PC-3 (cell line): ENCODE data around the gene HDHD3. TPM values are rescaled to one million over a fixed set of nuclear protein-coding genes. Genes with fewer than 3 reads are reported as not detected.

ENCODE experiments used
- ATAC-seq: fragments of 200-7000 bp; cut with Tn5 transposase; 2 replicates; pipeline ENCODE4 v1.9.1; 2020; ENCODE audit warnings: mild to moderate bottlenecking, moderate library complexity
- BruUV-seq: library from RNA; stranded (reverse); fragments of 400-500 nt; replicated peaks from 2 replicates; lab custom pipeline; 2021; lab: Mats Ljungman, UMichigan
- CTCF ChIA-PET: fragments of 300-600 bp; sonication (Branson Sonifier 250); formaldehyde crosslinking; loops from one replicate; lab custom pipeline; 2022; ENCODE audit warnings: antibody characterized with exemption; lab: Charles Lee
- POLR2A ChIA-PET: fragments of 300-600 bp; sonication (Branson Sonifier 250); formaldehyde crosslinking; loops from one replicate; lab custom pipeline; 2022; ENCODE audit warnings: antibody characterized with exemption; ENCODE audit not compliant: unreplicated experiment; lab: Charles Lee
- DNase-seq: peaks from one replicate; pipeline ENCODE4 v3.0.0-alpha.2; 2015
- H2AFZ ChIP-seq: fragments of 300-600 bp; sonication (generic); 2 replicates; pipeline ENCODE4 v1.6.0; 2016; ENCODE audit warnings: antibody characterized with exemption, low read length
- H3F3A ChIP-seq: fragments of 300-600 bp; sonication (generic); one replicate; pipeline ENCODE4 v1.6.0; 2017; ENCODE audit warnings: antibody characterized with exemption, low read length, control low read depth, mild to moderate bottlenecking; ENCODE audit not compliant: unreplicated experiment
- H3K27ac ChIP-seq: fragments of 300-600 bp; sonication (generic); 2 replicates; pipeline ENCODE4 v1.5.1; 2016; ENCODE audit warnings: mild to moderate bottlenecking, low read length
- H3K27me3 ChIP-seq: fragments of 300-600 bp; sonication (generic); 2 replicates; pipeline ENCODE4 v1.6.1; 2016; ENCODE audit warnings: low read length, mixed read lengths
- H3K36me3 ChIP-seq: fragments of 300-600 bp; sonication (generic); 2 replicates; pipeline ENCODE4 v1.6.1; 2016; ENCODE audit warnings: low read depth, mixed run types, low read length, mixed read lengths
- H3K4me1 ChIP-seq: fragments of 300-600 bp; sonication (generic); 2 replicates; pipeline ENCODE4 v1.5.1; 2016; ENCODE audit warnings: low read length; ENCODE audit not compliant: insufficient read depth
- H3K4me2 ChIP-seq: fragments of 300-600 bp; sonication (generic); 2 replicates; pipeline ENCODE4 v1.6.0; 2016; ENCODE audit warnings: low read length
- H3K4me3 ChIP-seq: fragments of 300-600 bp; sonication (generic); 2 replicates; pipeline ENCODE4 v1.5.1; 2016; ENCODE audit warnings: mild to moderate bottlenecking, low read length, mixed read lengths
- H3K79me2 ChIP-seq: fragments of 300-600 bp; sonication (generic); 2 replicates; pipeline ENCODE4 v1.6.1; 2017; ENCODE audit warnings: low read length, mixed read lengths
- H3K9ac ChIP-seq: fragments of 300-600 bp; sonication (generic); 2 replicates; pipeline ENCODE4 v1.6.0; 2016; ENCODE audit warnings: mild to moderate bottlenecking, low read length
- H3K9me2 ChIP-seq: fragments of 300-600 bp; sonication (generic); replicated peaks from 2 replicates; pipeline ENCODE4 v1.6.1; 2016; ENCODE audit warnings: mixed run types, low read length, mixed read lengths
- H3K9me3 ChIP-seq: fragments of 300-600 bp; sonication (generic); 2 replicates; pipeline ENCODE4 v1.6.1; 2016; ENCODE audit warnings: low read length, mixed read lengths
- H4K20me1 ChIP-seq: fragments of 300-600 bp; sonication (generic); 2 replicates; pipeline ENCODE4 v1.6.1; 2016; ENCODE audit warnings: low read length, mixed read lengths
- EZH2 ChIP-seq: fragments of 300-600 bp; sonication (generic); IDR thresholded peaks from one replicate; pipeline ENCODE4 v1.6.1; 2017; ENCODE audit warnings: antibody characterized with exemption, mild to moderate bottlenecking, low read length; ENCODE audit not compliant: unreplicated experiment
- EZH2phosphoT487 ChIP-seq: fragments of 300-600 bp; sonication (generic); IDR thresholded peaks from 2 replicates; pipeline ENCODE4 v1.6.1; 2018; ENCODE audit warnings: mild to moderate bottlenecking, antibody characterized with exemption, low read length, borderline replicate concordance
- intact Hi-C: fragments of 100-400 bp; cut with micrococcal nuclease; formaldehyde crosslinking; loops from 2 replicates; pipeline ENCODE4 v1.9.0; 2023
- total RNA-seq: library from RNA; depleted of rRNA; stranded (reverse); fragments of >200 nt; gene quantifications from 2 replicates; pipeline ENCODE4 v1.2.3, GENCODE V29; 2014
- TF ChIP-seq, protein P1 (sequence below): fragments of 300-600 bp; sonication (generic); conservative IDR thresholded peaks from 2 replicates; pipeline ENCODE4 v1.5.1; 2017; ENCODE audit warnings: antibody characterized with exemption, low read depth, mild to moderate bottlenecking, low read length

The HDHD3 gene
- total RNA-seq, 1 experiment from 2014 or later, result 17.8 TPM

DNA sequence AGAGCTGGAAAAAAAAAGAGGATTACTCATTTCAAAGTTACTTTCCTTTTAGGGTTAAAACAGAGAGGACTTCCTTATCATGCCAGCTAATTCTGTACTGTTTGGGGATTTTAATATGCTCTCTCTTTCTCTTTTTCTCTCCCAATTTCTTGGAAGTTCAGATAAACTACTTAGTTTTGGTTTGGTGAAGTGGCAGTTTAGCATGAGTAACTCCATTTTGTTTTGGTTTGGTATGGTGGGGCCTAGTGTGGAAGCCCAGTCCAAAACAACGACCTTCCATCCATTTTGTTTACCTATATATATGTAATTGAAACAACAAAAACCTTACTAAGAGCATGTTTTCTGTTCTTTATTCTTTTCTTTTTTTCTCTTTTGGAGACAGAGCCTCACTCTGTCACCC, 31.1 kb downstream of the HDHD3 start:
- H3K79me2 ChIP-seq, result peaks cover 10% of the 10 kb centered on the region
- H3K9me3 ChIP-seq, result no peaks in the 10 kb centered on the region
- peaks cover 29% of the 10 kb centered on the region for H3K4me1 ChIP-seq
- no peaks in the 10 kb centered on the region for H3F3A ChIP-seq
- H3K27ac ChIP-seq, result no peak overlapping the region
- TF ChIP-seq EZH2 (no peak), EZH2phosphoT487 (no peak)
- TF ChIP-seq, protein P1, sequence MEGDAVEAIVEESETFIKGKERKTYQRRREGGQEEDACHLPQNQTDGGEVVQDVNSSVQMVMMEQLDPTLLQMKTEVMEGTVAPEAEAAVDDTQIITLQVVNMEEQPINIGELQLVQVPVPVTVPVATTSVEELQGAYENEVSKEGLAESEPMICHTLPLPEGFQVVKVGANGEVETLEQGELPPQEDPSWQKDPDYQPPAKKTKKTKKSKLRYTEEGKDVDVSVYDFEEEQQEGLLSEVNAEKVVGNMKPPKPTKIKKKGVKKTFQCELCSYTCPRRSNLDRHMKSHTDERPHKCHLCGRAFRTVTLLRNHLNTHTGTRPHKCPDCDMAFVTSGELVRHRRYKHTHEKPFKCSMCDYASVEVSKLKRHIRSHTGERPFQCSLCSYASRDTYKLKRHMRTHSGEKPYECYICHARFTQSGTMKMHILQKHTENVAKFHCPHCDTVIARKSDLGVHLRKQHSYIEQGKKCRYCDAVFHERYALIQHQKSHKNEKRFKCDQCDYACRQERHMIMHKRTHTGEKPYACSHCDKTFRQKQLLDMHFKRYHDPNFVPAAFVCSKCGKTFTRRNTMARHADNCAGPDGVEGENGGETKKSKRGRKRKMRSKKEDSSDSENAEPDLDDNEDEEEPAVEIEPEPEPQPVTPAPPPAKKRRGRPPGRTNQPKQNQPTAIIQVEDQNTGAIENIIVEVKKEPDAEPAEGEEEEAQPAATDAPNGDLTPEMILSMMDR, result no peak
- no peaks in the 10 kb centered on the region for H3K9me2 ChIP-seq
- BruUV-seq, result no TSS peak
- ChIA-PET POLR2A (no interaction called here), CTCF (no interaction called here)
- no peak for ATAC-seq
- intact Hi-C loops, result no loop called here
- no peak overlapping the region for H3K9ac ChIP-seq
- no peak for DNase-seq
- H3K27me3 ChIP-seq, result no peaks in the 10 kb centered on the region
- H3K36me3 ChIP-seq, result no peaks in the 10 kb centered on the region
- no peak overlapping the region for H3K4me2 ChIP-seq
- H2AFZ ChIP-seq, result no peak overlapping the region
- H4K20me1 ChIP-seq, result no peaks in the 10 kb centered on the region
- no peak overlapping the region for H3K4me3 ChIP-seq

DNA sequence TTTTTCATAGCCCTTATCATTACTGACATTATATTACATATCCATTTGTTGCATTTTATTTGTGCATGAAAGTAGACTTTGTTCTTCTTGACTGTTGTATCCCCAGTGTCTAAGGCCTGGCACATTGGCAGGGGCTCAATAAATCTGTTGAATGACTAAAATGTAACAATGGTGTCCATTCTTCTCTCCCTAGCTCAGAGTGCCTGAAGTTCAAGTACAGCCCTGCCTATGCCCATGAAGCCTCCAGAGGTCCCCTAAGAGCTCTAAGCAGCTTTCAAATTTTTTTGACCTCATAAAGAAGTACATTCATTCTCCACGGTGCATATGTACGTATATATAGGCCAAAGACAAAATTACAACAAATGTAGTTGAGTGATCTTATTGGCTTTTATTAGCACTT, 31.6 kb downstream of the HDHD3 start:
- H3K4me1 ChIP-seq, result peaks cover 27% of the 10 kb centered on the region

DNA sequence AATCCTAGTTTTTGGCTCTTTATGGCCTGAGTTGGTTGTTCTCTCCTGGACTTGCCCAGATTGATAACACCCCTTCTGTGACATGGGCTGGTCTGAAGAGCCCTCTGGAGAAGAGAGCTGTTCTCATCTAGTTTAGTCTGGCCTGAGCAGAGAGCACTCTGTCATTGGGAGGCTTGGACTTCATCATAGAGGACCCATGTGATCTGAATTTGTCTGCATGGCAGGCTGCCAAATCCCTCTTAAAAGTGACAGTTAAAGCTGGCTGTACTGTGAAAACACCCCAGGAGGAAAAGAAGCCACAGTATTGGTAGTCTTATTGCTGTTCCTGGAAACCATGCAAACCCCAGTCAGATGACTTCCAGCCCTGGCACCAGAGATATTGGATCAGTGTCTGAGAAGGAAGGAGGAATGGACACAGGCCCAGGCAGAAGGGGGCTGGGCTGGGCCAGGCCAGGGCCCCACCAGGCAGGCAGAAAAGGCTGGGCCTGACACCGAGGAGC, 33.0 kb downstream of the HDHD3 start:
- BruUV-seq, result no TSS peak
- Histone ChIP-seq H3F3A (no peaks in the 10 kb centered on the region), H3K27me3 (no peaks in the 10 kb centered on the region), H2AFZ (no peak overlapping the region), H3K9me2 (no peaks in the 10 kb centered on the region), H3K4me3 (no peak overlapping the region), H3K27ac (no peak overlapping the region), H3K4me2 (no peak overlapping the region), H4K20me1 (no peaks in the 10 kb centered on the region), H3K9me3 (no peaks in the 10 kb centered on the region), H3K36me3 (no peaks in the 10 kb centered on the region), H3K9ac (no peak overlapping the region), H3K79me2 (no peaks in the 10 kb centered on the region), H3K4me1 (peaks cover 25% of the 10 kb centered on the region)
- TF ChIP-seq, protein P1, result no peak
- TF ChIP-seq EZH2, result no peak
- no peak for TF ChIP-seq EZH2phosphoT487
- intact Hi-C loops, result no loop called here
- ChIA-PET CTCF (no interaction called here), POLR2A (no interaction called here)
- ATAC-seq (no peak), DNase-seq (no peak)

More for the DNA sequence above, 31.6 kb downstream of the HDHD3 start:
- intact Hi-C loops, result no loop called here
- Histone ChIP-seq H3F3A (no peaks in the 10 kb centered on the region), H3K4me3 (no peak overlapping the region), H3K36me3 (no peaks in the 10 kb centered on the region), H4K20me1 (no peaks in the 10 kb centered on the region), H3K79me2 (peaks cover 5% of the 10 kb centered on the region), H3K27ac (no peak overlapping the region), H3K9ac (no peak overlapping the region), H3K4me2 (no peak overlapping the region), H3K9me2 (no peaks in the 10 kb centered on the region), H3K27me3 (no peaks in the 10 kb centered on the region), H2AFZ (no peak overlapping the region), H3K9me3 (no peaks in the 10 kb centered on the region)
- CTCF ChIA-PET, result no interaction called here
- POLR2A ChIA-PET, result no interaction called here
- no peak for TF ChIP-seq EZH2
- TF ChIP-seq, protein P1, result no peak
- TF ChIP-seq EZH2phosphoT487, result no peak
- no peak for DNase-seq
- ATAC-seq, result no peak
- BruUV-seq, result no TSS peak
